Measurements from ENCODE around the gene SCCPDH.

- TF ChIP-seq CTCF (IDR thresholded peaks at IDR 0.05) (no peak), NRF1 (IDR thresholded peaks at IDR 0.05; ENCODE audit: low read depth, low read length) (no peak), REST (IDR thresholded peaks at IDR 0.05; ENCODE audit: low read depth, low read length) (no peak), EZH2phosphoT487 (IDR thresholded peaks at IDR 0.05; ENCODE audit: borderline replicate concordance, low read depth) (no peak), MAX (IDR thresholded peaks at IDR 0.05; ENCODE audit: low read depth) (no peak)
Observed at GRCh38 chr1:246765521-246765920, 41.3 kb downstream of the SCCPDH start.
